Activated T-cell treated with anti-CD3 and anti-CD28 coated beads for 1 hour (primary cell): Measurements from ENCODE around the gene LGALS4.
"Not testable (repeated sequence)": the region's sequence is repeated elsewhere in the genome, so short reads cannot be mapped to it uniquely, and the experiment has no call there.

Experiments used
- DNase-seq: peaks from one replicate; pipeline ENCODE4 v3.0.0-alpha.2; 2020; ENCODE audit warnings: low read depth

Gene LGALS4

GRCh38 chr19:38795549-38795948 is 17.2 kb downstream of the LGALS4 start:
- DNase-seq: no peak

- DNase-seq: no peak
These were observed 19.1 kb downstream of the LGALS4 start for GRCh38 chr19:38793671-38794070.

DNA sequence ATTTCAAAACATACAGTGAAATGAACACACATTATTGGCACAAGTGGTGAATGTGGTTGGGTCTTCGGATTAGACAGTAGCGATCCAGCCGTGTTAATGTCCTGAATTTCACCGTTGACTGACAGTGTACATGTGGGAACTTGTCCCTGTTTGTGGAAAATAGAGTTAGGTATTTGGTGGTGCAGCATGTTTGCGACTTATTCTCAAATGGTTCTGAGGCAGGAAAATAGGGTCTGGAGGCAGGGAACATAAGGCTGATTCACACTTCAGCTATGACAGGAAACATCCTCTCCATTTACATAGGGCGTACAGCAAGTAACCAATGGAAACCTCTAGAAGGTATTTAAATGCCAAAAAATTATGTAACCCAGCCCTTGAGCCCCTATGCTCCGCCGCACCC is 19.6 kb downstream of the LGALS4 start:
- DNase-seq: no peak

DNA sequence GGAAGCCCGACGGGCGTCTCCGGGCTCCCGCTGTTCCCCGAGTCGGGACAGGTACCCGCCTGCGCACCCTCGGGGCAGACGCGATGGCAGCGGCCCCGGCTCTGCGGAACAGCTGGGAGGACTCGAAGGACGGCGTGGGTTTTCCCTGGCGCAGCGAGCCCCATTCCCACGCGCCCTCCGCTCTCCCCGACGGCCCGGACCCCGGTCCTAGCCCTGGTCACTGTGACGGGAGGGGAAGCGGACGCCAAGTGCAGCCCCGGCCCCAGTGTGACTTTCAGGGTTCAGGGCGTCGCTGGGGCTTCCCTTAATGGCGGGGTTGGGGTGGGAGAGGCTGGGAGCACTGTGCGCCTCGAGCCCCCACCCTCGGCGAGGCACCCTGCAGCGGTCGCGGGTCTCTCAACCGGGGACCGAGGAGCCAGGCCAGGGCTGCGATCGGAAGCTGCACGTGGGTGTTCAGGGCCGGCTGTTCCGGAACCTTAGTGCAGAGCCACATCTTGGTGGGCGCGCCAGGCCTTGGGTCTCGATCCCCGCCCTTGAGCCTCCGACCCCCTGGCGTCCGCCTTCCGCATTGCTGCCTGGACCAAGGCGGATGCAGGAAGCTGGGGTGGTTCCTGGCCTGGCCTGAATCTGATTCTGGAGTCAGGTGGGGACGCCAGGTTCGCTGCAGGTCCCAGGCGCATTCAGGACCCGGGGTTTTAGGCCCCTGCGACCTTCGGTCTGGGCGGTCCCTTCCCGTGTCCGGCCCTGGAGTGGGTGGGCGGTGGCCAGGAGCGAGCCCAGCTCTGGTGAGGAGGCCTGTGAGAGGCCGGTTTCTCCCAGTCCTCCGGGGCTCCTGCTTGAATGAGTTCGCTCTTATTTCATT is 20.3 kb downstream of the LGALS4 start:
- DNase-seq: no peak

- not testable (repeated sequence) for DNase-seq
These were observed 21.2 kb downstream of the LGALS4 start for GRCh38 chr19:38791451-38792064.

GRCh38 chr19:38790507-38791403 is 22.0 kb downstream of the LGALS4 start:
- DNase-seq: not testable (repeated sequence)

- no peak for DNase-seq
These were observed 24.1 kb downstream of the LGALS4 start, which contains the start of gene LGALS7B for GRCh38 chr19:38788478-38789243. TSS of gene LGALS7B (plus strand) at chr19:38789200. CDS start at chr19:38789227, 27 bp downstream.

- no peak for DNase-seq
These were observed 26.0 kb downstream of the LGALS4 start for GRCh38 chr19:38786572-38787265.

- DNase-seq: not testable (repeated sequence)
These were observed 26.7 kb downstream of the LGALS4 start for GRCh38 chr19:38786061-38786460.

DNA sequence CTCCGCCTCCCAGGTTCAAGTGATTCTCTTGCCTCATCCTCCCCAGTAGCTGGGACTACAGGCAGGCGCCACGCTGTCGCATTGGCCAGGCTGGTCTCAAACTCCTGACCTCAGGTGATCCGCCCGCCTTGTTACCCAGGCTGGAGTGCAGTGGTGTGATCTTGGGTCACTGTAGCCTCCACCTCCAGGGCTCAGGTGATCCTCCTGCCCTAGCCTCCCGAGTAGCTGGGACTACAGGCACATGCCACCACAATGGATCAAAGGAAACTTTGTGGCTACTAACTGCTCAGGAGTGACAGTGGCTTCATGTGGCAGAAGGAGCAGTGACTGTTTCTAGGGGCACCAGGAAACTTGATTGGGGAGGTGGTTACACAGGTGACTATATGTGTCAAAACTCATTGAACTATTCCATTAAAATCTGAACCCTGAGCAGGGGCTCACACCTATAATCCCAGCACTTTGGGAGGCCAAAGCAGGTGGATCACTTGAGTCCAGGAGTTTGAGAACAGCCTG is 27.5 kb downstream of the LGALS4 start:
- DNase-seq: no peak

GRCh38 chr19:38784224-38784623 is 28.5 kb downstream of the LGALS4 start:
- DNase-seq: no peak

GRCh38 chr19:38782212-38782611 is 30.5 kb downstream of the LGALS4 start:
- DNase-seq: not testable (repeated sequence)

- DNase-seq: no peak
These were observed 31.7 kb downstream of the LGALS4 start for GRCh38 chr19:38781058-38781457.

GRCh38 chr19:38780443-38780842 is 32.3 kb downstream of the LGALS4 start:
- no peak for DNase-seq

- DNase-seq: no peak
These were observed 34.0 kb downstream of the LGALS4 start for GRCh38 chr19:38778733-38779132.

DNA sequence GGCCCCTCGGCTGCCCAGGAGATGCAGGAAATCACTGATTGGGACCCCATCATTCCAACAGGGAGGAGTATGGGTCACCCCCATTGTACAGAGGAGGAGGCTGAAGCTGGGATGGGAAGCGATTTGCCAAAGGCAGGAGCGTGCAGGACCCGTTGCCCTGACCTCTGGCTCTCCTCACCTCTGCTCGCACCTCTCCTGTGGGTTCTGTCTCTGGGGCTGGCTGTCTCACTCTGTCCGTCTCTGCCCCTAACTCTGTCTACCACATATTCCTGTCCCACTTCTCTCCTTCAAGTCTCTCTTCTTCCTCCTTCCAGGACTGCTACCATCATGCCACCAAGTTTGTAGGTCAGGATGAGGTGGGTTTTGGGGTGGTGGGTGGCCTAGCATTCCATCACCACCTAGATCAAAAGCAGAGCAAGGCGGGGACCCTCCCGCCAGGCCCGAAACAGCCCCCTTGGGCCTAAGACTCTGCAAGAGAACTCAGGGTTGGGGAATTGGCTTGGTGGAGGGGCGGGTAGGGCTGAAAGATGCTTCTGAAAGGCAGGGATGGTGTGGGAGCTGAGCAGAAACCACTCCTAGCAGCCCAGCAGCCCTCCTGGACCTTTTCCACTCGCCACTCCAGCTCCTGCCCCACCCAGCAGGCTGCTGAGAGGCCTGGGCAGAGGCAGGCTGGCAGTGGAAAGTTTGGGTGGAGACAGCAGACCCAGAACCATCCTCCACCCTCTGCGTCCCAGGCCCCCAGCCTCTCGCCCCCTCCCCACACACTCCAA is 38.4 kb downstream of the LGALS4 start:
- DNase-seq: no peak

- no peak for DNase-seq
These were observed 39.1 kb downstream of the LGALS4 start, which contains the start of gene LGALS7 for GRCh38 chr19:38773469-38774177. TSS of gene LGALS7 (minus strand) at chr19:38773517. CDS start at chr19:38773492, 25 bp downstream.

DNA sequence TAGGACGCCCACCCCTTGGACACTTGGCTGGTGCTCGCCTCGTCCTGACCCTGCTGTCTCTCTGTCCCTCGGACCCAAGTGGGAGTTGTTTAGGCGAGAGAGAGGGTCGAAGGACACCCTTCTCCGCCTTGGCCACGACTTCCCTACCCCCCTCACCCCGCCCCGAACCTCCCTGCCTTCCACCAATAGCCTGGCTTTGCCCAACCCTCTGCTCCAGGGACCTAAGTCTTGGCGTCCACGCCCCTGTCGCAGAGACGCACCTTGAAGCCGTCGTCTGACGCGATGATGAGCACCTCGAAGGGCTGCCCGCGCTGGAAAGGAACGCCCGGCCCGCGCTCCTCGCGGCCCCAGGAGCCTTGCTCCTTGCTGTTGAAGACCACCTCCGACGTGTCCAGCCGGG is 41.2 kb downstream of the LGALS4 start:
- DNase-seq: not testable (repeated sequence)

DNA sequence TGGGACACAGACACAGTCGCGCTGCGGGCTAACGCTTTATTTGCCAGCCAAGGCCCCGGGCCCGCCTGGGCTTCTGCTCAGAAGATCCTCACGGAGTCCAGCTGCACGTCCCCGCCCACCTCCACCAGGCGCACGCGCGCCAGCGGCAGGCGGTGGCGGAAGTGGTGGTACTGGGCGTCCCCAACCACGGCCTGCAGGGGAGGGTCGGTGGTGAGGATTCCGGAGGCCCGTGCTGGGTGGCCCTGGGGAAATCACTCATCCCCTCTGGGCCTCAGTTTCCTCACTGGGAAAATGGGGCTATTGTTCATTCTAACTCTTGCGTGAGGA is 41.8 kb downstream of the LGALS4 start:
- not testable (repeated sequence) for DNase-seq
